Activated naive CD4-positive, alpha-beta T cell treated with anti-CD3 and anti-CD28 coated beads, Interleukin-2, amount 50 U/mL, for 24 hours (primary cell): ENCODE data around the gene ADGRA3.
A peak's percentile ranks its signal among the peaks of the same experiment; 100 is the strongest.

ENCODE experiments used
- H3K27ac Mint-ChIP-seq: one replicate; pipeline ENCODE4 v1.8.0; 2021; ENCODE audit warnings: mild to moderate bottlenecking, mixed read lengths
- H3K27me3 Mint-ChIP-seq: one replicate; pipeline ENCODE4 v1.8.0; 2021; ENCODE audit warnings: mixed read lengths
- H3K36me3 Mint-ChIP-seq: one replicate; pipeline ENCODE4 v1.8.0; 2021; ENCODE audit warnings: mixed read lengths
- H3K4me1 Mint-ChIP-seq: one replicate; pipeline ENCODE4 v1.8.0; 2021; ENCODE audit warnings: mixed read lengths
- H3K4me3 Mint-ChIP-seq: one replicate; pipeline ENCODE4 v1.8.0; 2021; ENCODE audit warnings: mild to moderate bottlenecking, mixed read lengths
- H3K9me3 Mint-ChIP-seq: one replicate; pipeline ENCODE4 v1.8.0; 2021; ENCODE audit warnings: mixed read lengths

ADGRA3 gene

DNA sequence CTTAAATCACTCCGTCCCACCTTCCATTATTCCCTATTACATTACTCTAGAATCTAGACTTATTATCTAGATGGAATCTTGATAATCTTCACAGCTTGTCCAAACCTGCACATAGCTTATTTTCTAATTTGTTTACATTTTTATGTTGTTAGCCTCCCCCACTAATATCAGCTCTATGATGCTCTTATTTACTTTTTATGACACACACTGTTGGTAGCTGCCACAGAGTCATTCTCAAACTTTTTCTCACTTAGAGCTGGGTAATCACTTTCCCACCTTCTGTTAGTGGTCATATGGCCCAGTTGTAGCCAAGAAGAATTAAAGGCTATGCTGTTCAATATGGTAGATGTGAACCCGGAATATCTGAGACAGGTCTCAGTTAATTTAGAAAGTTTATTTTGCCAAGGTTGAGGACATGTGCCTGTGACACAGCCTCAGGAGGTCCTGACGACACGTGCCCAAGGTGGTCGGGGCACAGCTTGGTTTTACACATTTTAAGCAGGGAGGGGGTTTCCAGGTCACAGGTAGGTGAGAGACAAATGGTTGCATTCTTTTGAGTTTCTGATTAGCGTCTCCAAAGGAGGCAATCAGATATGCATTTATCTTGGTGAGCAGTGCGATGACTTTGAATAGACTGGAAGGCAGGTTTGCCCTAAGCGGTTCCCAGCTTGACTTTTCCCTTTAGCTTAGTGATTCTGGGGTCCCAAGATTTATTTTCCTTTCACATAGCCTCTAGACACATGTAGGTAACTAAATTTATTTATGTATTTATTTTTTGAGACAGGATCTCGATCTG, 7.0 kb upstream of the ADGRA3 start:
- no peaks in the 10 kb centered on the region for H3K4me1 Mint-ChIP-seq
- no peaks in the 10 kb centered on the region for H3K36me3 Mint-ChIP-seq
- no peaks in the 10 kb centered on the region for H3K9me3 Mint-ChIP-seq
- peaks cover 1% of the 10 kb centered on the region for H3K27me3 Mint-ChIP-seq
- H3K27ac Mint-ChIP-seq, result no peak overlapping the region
- H3K4me3 Mint-ChIP-seq, result no peak overlapping the region

DNA sequence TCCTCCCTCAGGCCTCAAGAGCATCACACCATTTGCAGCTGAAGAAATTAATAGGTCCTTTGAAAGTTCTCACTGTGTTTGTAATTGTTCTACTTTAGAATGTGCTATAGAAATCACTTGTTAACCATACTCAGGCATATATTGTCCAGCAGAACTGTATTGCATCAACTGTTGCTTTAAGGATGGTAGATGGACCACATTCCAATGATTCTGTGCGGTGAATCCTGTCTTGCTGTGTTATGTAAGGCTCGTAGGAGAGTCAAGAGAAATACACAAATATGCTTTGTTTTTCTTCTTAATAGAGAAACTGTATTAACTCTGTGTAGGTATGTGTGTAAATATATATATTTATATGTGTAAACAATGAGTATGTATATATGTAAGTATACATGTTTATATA, 6.3 kb upstream of the ADGRA3 start:
- Mint-ChIP-seq H3K27ac (no peak overlapping the region), H3K27me3 (peaks cover 1% of the 10 kb centered on the region), H3K4me1 (no peaks in the 10 kb centered on the region), H3K9me3 (no peaks in the 10 kb centered on the region), H3K36me3 (no peaks in the 10 kb centered on the region), H3K4me3 (no peak overlapping the region)

- Mint-ChIP-seq H3K4me1 (peaks cover 4% of the 10 kb centered on the region), H3K36me3 (no peaks in the 10 kb centered on the region)
These were observed 5.4 kb upstream of the ADGRA3 start for GRCh38 chr4:22521240-22521639.

GRCh38 chr4:22515145-22515887, 550 bp downstream of the ADGRA3 start:
- H3K27me3 Mint-ChIP-seq, result peaks cover 20% of the 10 kb centered on the region
- H3K4me1 Mint-ChIP-seq, result peaks cover 17% of the 10 kb centered on the region
- no peaks in the 10 kb centered on the region for H3K9me3 Mint-ChIP-seq
- peaks cover 2% of the 10 kb centered on the region for H3K36me3 Mint-ChIP-seq
- peak overlapping the region; percentile 95 for H3K27ac Mint-ChIP-seq
- H3K4me3 Mint-ChIP-seq, result peak overlapping the region; percentile 96

More at GRCh38 chr4:22521240-22521639, 5.4 kb upstream of the ADGRA3 start:
- H3K9me3 Mint-ChIP-seq, result no peaks in the 10 kb centered on the region
- H3K27ac Mint-ChIP-seq, result no peak overlapping the region
- H3K27me3 Mint-ChIP-seq, result peaks cover 7% of the 10 kb centered on the region
- no peak overlapping the region for H3K4me3 Mint-ChIP-seq

DNA sequence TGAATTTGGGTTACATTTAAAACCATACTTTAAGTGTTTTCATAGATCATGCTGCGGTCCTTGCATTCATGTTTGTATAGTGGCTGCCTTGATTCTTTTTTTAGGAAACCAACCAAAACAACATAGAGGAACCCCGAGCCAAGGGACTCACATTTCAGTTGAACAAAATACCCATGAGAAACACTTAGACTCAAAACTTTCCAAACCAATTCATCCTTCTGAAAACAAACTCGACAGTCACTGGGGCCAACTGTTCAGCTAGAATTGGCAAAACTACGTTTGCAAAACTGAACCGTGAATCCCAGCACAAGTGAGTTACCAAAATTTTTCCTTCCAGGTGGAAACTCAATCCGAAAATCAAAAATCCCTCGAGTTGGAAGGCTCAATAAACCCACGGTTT, 1.4 kb downstream of the ADGRA3 start:
- Mint-ChIP-seq H3K4me1 (peaks cover 17% of the 10 kb centered on the region), H3K4me3 (peak overlapping the region; percentile 96), H3K27ac (no peak overlapping the region), H3K27me3 (peaks cover 20% of the 10 kb centered on the region), H3K36me3 (peaks cover 2% of the 10 kb centered on the region), H3K9me3 (no peaks in the 10 kb centered on the region)

DNA sequence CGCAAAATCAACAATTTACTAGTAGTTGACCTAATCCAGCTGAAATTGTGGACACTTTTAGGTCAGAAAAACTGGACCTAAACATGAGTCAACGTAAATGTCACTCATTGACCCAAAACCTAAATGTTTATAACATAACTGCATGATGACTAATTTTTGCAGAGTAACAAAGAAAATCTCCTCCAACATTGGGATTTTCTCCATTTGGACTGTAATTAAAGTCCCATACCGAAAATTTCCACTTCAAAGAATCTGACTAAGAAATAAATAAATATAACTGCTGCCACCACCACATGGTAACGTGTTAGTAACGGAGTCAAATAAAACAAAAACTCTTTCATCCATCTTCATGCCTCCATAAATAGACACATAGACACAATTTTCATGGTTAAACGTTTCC, 1.9 kb downstream of the ADGRA3 start:
- peaks cover 17% of the 10 kb centered on the region for H3K4me1 Mint-ChIP-seq
- H3K4me3 Mint-ChIP-seq, result peak overlapping the region; percentile 96
- H3K27me3 Mint-ChIP-seq, result peaks cover 20% of the 10 kb centered on the region

GRCh38 chr4:22512306-22512705, 3.6 kb downstream of the ADGRA3 start:
- Mint-ChIP-seq H3K27ac (no peak overlapping the region), H3K4me3 (no peak overlapping the region), H3K4me1 (peaks cover 17% of the 10 kb centered on the region), H3K36me3 (peaks cover 2% of the 10 kb centered on the region), H3K27me3 (peaks cover 18% of the 10 kb centered on the region), H3K9me3 (no peaks in the 10 kb centered on the region)

More for the DNA sequence above, 1.9 kb downstream of the ADGRA3 start:
- Mint-ChIP-seq H3K36me3 (peaks cover 2% of the 10 kb centered on the region), H3K27ac (no peak overlapping the region), H3K9me3 (no peaks in the 10 kb centered on the region)

- no peak overlapping the region for H3K27ac Mint-ChIP-seq
- no peak overlapping the region for H3K4me3 Mint-ChIP-seq
- no peaks in the 10 kb centered on the region for H3K9me3 Mint-ChIP-seq
- peaks cover 2% of the 10 kb centered on the region for H3K36me3 Mint-ChIP-seq
- H3K27me3 Mint-ChIP-seq, result peaks cover 12% of the 10 kb centered on the region
- peaks cover 15% of the 10 kb centered on the region for H3K4me1 Mint-ChIP-seq
These were observed 5.1 kb downstream of the ADGRA3 start for GRCh38 chr4:22510750-22511149.

DNA sequence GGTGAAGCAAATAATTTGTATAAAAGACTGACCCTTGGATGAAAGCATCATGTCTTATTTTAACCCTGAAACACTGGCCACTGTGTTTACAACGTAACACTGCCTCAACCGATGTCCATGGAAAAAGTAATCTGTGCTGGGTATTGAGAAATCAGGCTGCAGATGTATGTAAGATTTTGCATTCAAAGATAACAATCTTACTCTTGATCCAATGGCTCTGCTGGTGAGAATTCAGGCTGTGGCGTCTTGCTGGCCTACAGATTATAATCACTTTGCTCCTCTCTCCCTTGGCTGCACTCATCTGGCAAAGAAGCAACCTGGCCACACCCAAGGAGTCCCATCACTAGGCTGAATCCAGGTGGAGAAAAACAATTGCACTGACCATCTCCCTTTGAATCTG, 7.5 kb downstream of the ADGRA3 start:
- no peaks in the 10 kb centered on the region for H3K9me3 Mint-ChIP-seq
- H3K27me3 Mint-ChIP-seq, result peaks cover 4% of the 10 kb centered on the region
- H3K27ac Mint-ChIP-seq, result no peak overlapping the region

GRCh38 chr4:22504922-22505321, 10.9 kb downstream of the ADGRA3 start:
- Mint-ChIP-seq H3K9me3 (no peaks in the 10 kb centered on the region), H3K27me3 (no peaks in the 10 kb centered on the region), H3K27ac (no peak overlapping the region), H3K4me3 (no peak overlapping the region), H3K36me3 (no peaks in the 10 kb centered on the region), H3K4me1 (peaks cover 9% of the 10 kb centered on the region)

More for the DNA sequence above, 7.5 kb downstream of the ADGRA3 start:
- peaks cover 2% of the 10 kb centered on the region for H3K36me3 Mint-ChIP-seq
- H3K4me1 Mint-ChIP-seq, result peaks cover 10% of the 10 kb centered on the region
- no peak overlapping the region for H3K4me3 Mint-ChIP-seq

DNA sequence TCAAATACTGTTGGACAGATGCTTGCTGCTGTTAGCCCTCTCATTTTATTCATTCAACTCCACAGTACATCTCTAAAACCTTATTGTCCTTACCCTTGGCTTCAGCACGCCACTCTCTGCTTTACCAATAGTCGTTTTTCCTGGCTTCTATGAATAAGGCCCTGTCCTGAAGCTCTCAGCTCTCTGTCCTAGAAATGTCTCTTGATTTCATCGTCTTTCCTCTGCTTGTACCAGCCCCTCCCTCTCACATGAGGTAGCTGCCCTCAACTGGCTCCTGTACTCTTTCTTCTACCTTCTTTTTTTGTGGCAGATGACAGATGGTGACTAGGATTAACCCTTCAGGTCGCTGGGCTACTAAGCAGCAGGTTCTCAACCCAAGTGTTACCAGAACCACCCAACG, 11.4 kb downstream of the ADGRA3 start:
- peaks cover 9% of the 10 kb centered on the region for H3K4me1 Mint-ChIP-seq
- H3K4me3 Mint-ChIP-seq, result no peak overlapping the region
- no peaks in the 10 kb centered on the region for H3K27me3 Mint-ChIP-seq
- H3K27ac Mint-ChIP-seq, result no peak overlapping the region
- no peaks in the 10 kb centered on the region for H3K36me3 Mint-ChIP-seq
- H3K9me3 Mint-ChIP-seq, result no peaks in the 10 kb centered on the region

DNA sequence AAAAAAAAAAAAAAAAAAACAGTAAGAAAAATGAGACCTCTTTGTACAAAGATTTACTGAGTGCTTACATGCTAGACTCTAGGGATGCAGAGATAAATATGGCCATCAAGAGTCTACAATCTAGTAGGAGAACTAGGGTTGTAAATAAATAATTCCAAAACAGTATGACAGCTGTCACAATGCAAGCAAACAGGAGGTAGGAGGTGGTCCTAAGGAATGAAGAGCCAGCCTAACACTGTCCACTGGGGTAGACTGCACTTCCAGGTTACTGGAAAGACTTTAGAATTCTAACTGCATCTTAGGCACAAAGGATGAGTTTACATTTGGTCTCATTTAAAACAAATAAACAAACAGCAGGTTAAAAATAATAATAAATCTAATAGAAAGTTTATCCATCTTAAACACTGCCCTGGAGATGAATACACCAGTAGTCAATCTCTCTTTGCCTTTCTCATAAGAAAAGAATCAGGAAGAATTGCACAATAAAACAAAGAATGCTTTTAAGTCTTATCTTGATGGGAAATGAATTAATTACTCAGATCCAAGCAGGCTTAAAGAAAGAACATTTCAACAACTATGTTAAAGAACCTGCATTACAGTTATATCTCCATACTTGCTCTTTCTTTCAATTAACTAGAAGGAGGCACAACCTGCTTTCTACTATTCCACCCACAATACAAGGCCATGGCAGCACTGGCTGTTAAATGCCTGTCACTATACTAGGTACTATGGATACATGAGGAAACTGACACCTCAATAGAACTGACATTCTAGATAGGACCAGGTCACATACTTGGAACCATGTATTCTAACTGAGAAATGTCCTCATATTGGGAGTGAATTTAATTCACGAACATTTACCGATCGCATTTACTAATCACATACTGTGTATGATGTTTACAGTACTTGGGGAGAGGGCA, 12.7 kb downstream of the ADGRA3 start:
- no peaks in the 10 kb centered on the region for H3K9me3 Mint-ChIP-seq
- H3K4me3 Mint-ChIP-seq, result no peak overlapping the region
- H3K27ac Mint-ChIP-seq, result no peak overlapping the region
- H3K4me1 Mint-ChIP-seq, result peaks cover 9% of the 10 kb centered on the region
- no peaks in the 10 kb centered on the region for H3K27me3 Mint-ChIP-seq
- no peaks in the 10 kb centered on the region for H3K36me3 Mint-ChIP-seq

GRCh38 chr4:22501715-22502095, 14.2 kb downstream of the ADGRA3 start:
- H3K4me1 Mint-ChIP-seq, result peaks cover 9% of the 10 kb centered on the region
- H3K27ac Mint-ChIP-seq, result peak overlapping the region; percentile 93
- no peak overlapping the region for H3K4me3 Mint-ChIP-seq
- H3K27me3 Mint-ChIP-seq, result no peaks in the 10 kb centered on the region
- H3K36me3 Mint-ChIP-seq, result no peaks in the 10 kb centered on the region
- H3K9me3 Mint-ChIP-seq, result no peaks in the 10 kb centered on the region

- no peaks in the 10 kb centered on the region for H3K36me3 Mint-ChIP-seq
- H3K4me3 Mint-ChIP-seq, result peak overlapping the region; percentile 40
- H3K27me3 Mint-ChIP-seq, result no peaks in the 10 kb centered on the region
- H3K4me1 Mint-ChIP-seq, result peaks cover 9% of the 10 kb centered on the region
- H3K27ac Mint-ChIP-seq, result peak overlapping the region; percentile 93
- no peaks in the 10 kb centered on the region for H3K9me3 Mint-ChIP-seq
These were observed 14.8 kb downstream of the ADGRA3 start for GRCh38 chr4:22500831-22501714.
